Suprapubic skin (tissue), 3 donors: Measurements from ENCODE around the gene XYLT1.

ENCODE experiments used
- CTCF ChIP-seq, 2 donors: fragments of 200-600 bp in 1 of 2; fragments of 450-650 bp in 1 of 2; sonication (generic) in 1 of 2; IDR thresholded peaks; one replicate each; pipeline ENCODE4 v1.5.1; 2016 to 2019; ENCODE audit warnings: antibody characterized with exemption in 2 of 2, mild to moderate bottlenecking in 1 of 2, moderate library complexity in 1 of 2
- POLR2AphosphoS5 ChIP-seq, 3 donors: sonication (generic); formaldehyde crosslinking; IDR thresholded peaks; one replicate each; pipeline ENCODE4 v1.6.1; 2017; ENCODE audit warnings: antibody characterized with exemption in 3 of 3

DNA sequence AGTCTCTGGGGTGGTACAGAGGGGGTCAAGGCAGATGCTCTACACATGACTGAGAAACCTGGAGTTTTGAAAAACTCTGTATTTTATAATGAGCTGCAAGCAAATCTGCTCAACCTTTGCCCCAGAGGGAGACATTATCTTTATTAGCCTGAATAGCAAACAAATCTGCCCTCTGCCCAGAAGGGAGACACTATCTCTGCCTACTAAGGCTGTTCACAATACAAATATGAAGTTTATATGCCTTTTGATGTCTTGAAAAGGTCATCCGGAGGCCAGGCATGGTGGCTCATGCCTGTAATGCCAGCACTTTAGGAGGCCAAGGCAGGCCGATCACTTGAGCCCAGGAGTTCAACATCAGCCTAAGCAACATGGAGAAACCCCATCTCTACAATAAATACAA is 11.0 kb upstream of the XYLT1 start:
- TF ChIP-seq POLR2AphosphoS5 (IDR thresholded peaks at IDR 0.05): no peak
- TF ChIP-seq CTCF (IDR thresholded peaks at IDR 0.05): no peak
